DND-41 (cell line): Measurements from ENCODE around the gene RALGPS2.
"Not testable (repeated sequence)": the region's sequence is repeated elsewhere in the genome, so short reads cannot be mapped to it uniquely, and the experiment has no call there.

Experiments used
- ATAC-seq: fragments of 200-7000 bp; cut with Tn5 transposase; 3 replicates; pipeline ENCODE4 v1.9.1; 2021; ENCODE audit warnings: low read depth; ENCODE audit not compliant: insufficient read depth
- DNase-seq: peaks from one replicate; pipeline ENCODE4 v3.0.0-alpha.2; 2020
- H2AFZ ChIP-seq: 2 replicates; pipeline ENCODE4 v1.6.0; 2012; ENCODE audit warnings: low read depth, low read length
- H3K27ac ChIP-seq: 2 replicates; pipeline ENCODE4 v1.5.1; 2012; ENCODE audit warnings: low read length, inconsistent platforms
- H3K27me3 ChIP-seq: fragments of 200-600 bp; sonication (generic); 2 replicates; pipeline ENCODE4 v1.6.0; 2012; ENCODE audit warnings: low read length, mild to moderate bottlenecking, inconsistent platforms; ENCODE audit not compliant: insufficient read depth, poor library complexity
- H3K36me3 ChIP-seq: 2 replicates; pipeline ENCODE4 v1.5.1; 2012; ENCODE audit warnings: low read length, inconsistent platforms; ENCODE audit not compliant: insufficient read depth
- H3K4me1 ChIP-seq: 2 replicates; pipeline ENCODE4 v1.5.1; 2012; ENCODE audit warnings: mild to moderate bottlenecking, low read length; ENCODE audit not compliant: insufficient read depth
- H3K4me2 ChIP-seq: 2 replicates; pipeline ENCODE4 v1.6.0; 2012; ENCODE audit warnings: mild to moderate bottlenecking, moderate library complexity, low read length, inconsistent platforms; ENCODE audit not compliant: insufficient read depth
- H3K4me3 ChIP-seq, 2 experiments: fragments of 200-600 bp in 1 of 2; shearing (Covaris generic) in 1 of 2; 2 replicates each; pipeline ENCODE4 v1.5.1; 2012 to 2016; ENCODE audit warnings: inconsistent platforms in 2 of 2, low read length in 2 of 2, mild to moderate bottlenecking in 2 of 2, low read depth in 1 of 2, moderate library complexity in 1 of 2
- H3K79me2 ChIP-seq: 2 replicates; pipeline ENCODE4 v1.6.0; 2012; ENCODE audit warnings: low read length, inconsistent platforms; ENCODE audit not compliant: insufficient read depth
- H3K9ac ChIP-seq: 2 replicates; pipeline ENCODE4 v1.6.0; 2012; ENCODE audit warnings: low read depth, mild to moderate bottlenecking, inconsistent platforms, low read length, moderate library complexity
- H3K9me3 ChIP-seq: 2 replicates; pipeline ENCODE4 v1.5.1; 2012; ENCODE audit warnings: low read length, moderate library complexity, mild to moderate bottlenecking, inconsistent platforms; ENCODE audit not compliant: insufficient read depth, severe bottlenecking
- H4K20me1 ChIP-seq: 2 replicates; pipeline ENCODE4 v1.6.0; 2012; ENCODE audit warnings: low read length; ENCODE audit not compliant: insufficient read depth
- EZH2 ChIP-seq: IDR thresholded peaks from 3 replicates; pipeline ENCODE4 v1.6.1; 2012; ENCODE audit warnings: borderline replicate concordance, low read depth, mild to moderate bottlenecking, moderate library complexity, low read length, inconsistent platforms; ENCODE audit not compliant: severe bottlenecking
- TF ChIP-seq, protein P1 (sequence below): IDR thresholded peaks from 2 replicates; pipeline ENCODE4 v1.5.1; 2012; ENCODE audit warnings: borderline replicate concordance, low read length, moderate library complexity, mild to moderate bottlenecking; ENCODE audit not compliant: poor library complexity, severe bottlenecking; ENCODE audit errors: extremely low read depth

Gene RALGPS2

DNA sequence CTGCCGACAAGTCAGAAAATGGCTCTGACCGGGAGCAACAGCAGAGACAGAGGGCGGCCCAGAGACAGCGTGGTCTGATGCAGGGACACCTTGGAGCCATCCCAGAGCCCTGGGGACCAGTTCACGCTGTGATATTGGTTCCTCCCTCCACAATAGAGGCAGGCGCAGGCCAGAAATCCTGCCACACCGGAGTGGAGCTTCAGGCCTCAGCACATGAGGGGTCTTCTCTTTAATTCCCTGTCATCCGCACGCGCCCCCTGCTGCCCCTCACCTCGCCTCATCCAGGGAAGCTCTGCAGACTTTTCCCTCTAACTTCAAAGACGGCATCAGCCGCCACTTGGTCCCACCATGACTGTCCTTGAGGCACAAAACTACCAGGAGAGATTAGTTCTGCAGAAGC lies 221.4 kb downstream of the RALGPS2 start:
- Histone ChIP-seq H3K79me2 (no peaks in the 10 kb centered on the region), H3K4me1 (no peaks in the 10 kb centered on the region), H3K36me3 (no peaks in the 10 kb centered on the region), H3K27ac (no peak overlapping the region), H3K9ac (no peak overlapping the region), H3K9me3 (no peaks in the 10 kb centered on the region), H2AFZ (no peak overlapping the region), H4K20me1 (no peaks in the 10 kb centered on the region), H3K4me2 (no peak overlapping the region), H3K4me3 (no peak overlapping the region), H3K27me3 (peaks cover 6% of the 10 kb centered on the region)
- no peak for DNase-seq
- no peak for ATAC-seq
- no peak for TF ChIP-seq EZH2
- TF ChIP-seq, protein P1, sequence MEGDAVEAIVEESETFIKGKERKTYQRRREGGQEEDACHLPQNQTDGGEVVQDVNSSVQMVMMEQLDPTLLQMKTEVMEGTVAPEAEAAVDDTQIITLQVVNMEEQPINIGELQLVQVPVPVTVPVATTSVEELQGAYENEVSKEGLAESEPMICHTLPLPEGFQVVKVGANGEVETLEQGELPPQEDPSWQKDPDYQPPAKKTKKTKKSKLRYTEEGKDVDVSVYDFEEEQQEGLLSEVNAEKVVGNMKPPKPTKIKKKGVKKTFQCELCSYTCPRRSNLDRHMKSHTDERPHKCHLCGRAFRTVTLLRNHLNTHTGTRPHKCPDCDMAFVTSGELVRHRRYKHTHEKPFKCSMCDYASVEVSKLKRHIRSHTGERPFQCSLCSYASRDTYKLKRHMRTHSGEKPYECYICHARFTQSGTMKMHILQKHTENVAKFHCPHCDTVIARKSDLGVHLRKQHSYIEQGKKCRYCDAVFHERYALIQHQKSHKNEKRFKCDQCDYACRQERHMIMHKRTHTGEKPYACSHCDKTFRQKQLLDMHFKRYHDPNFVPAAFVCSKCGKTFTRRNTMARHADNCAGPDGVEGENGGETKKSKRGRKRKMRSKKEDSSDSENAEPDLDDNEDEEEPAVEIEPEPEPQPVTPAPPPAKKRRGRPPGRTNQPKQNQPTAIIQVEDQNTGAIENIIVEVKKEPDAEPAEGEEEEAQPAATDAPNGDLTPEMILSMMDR: no peak

DNA sequence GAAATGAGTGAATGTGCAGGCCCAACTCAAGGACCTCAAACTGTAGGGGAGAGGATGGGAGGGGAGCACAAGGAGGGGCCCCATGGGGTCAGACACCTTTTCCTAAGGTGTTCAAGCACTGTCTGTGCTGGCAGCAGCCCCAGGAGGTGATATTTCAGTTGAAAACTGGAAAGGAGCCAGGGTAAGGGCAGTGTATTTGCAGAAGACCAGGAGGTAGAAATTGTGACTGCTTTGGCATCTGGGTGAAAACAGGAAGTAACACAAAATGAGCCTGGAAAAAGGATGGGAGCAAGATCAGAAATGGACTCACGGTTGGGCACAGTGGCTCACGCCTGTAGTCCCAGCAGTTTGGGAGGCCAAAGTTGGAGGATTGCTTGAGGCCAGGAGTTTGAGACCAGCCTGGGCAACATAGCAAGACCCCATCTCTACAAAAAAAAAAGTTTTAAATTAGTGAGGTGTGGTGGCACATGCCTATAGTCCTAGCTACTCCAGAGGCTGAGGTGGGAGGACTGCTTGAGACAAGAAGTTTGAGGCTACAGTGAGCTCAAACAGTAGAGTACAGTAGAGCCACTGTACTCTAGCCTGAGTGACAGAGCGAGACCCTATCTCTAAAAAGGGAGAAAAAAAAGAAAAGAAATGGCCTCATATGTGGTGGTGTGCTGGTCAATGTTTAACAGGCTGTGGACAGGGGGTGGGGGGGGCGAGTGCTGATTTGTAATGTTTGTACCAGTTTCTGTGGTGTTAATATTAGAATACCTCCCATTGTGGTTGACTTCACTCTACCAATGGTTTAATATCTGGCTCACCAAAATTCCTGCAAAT lies 222.0 kb downstream of the RALGPS2 start:
- Histone ChIP-seq H3K79me2 (no peaks in the 10 kb centered on the region), H3K9ac (no peak overlapping the region), H3K27me3 (peaks cover 6% of the 10 kb centered on the region), H4K20me1 (no peaks in the 10 kb centered on the region), H3K27ac (no peak overlapping the region), H2AFZ (no peak overlapping the region), H3K36me3 (no peaks in the 10 kb centered on the region), H3K9me3 (no peaks in the 10 kb centered on the region), H3K4me3 (no peak overlapping the region), H3K4me2 (no peak overlapping the region), H3K4me1 (no peaks in the 10 kb centered on the region)
- DNase-seq (no peak), ATAC-seq (no peak)
- TF ChIP-seq, protein P1: no peak
- no peak for TF ChIP-seq EZH2

DNA sequence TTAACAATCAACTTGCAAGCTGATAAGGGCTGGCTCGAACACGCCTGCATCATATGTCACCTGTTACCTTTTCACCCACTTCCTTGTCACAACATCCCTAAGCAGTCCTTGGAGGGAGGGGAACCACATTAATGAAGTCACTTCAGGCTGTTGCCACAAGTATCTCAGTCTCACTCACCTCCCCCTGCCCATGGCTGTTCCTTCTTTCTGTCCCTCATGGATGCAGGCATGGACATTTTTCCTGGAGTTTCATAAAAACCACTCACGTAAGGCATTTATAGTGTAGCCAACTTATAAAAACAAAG lies 222.6 kb downstream of the RALGPS2 start:
- Histone ChIP-seq H3K9ac (no peak overlapping the region), H3K27ac (no peak overlapping the region), H3K27me3 (peaks cover 6% of the 10 kb centered on the region), H3K9me3 (no peaks in the 10 kb centered on the region), H3K36me3 (no peaks in the 10 kb centered on the region), H3K4me2 (no peak overlapping the region), H3K4me3 (no peak overlapping the region), H2AFZ (no peak overlapping the region), H3K79me2 (no peaks in the 10 kb centered on the region), H4K20me1 (no peaks in the 10 kb centered on the region), H3K4me1 (no peaks in the 10 kb centered on the region)
- ATAC-seq: no peak
- no peak for TF ChIP-seq EZH2
- TF ChIP-seq, protein P1: no peak
- DNase-seq: no peak

DNA sequence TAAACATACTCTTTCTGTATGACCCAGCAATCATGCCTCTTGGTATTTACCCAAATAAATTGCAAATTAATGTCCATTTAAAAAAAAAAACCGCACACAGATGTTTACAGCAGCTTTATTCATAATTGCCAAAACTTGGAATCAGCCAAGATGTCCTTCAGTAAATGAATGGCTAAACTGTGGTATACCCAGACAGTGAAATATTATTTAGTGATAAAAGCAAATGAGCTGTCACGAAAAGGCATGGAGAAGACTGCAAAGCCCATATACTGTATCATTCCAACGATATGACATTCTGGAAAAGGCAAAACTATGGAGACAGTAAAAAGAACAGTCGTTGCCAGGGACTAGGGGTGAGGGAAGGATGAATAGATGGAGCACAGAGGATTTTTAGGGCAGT lies 223.6 kb downstream of the RALGPS2 start:
- Histone ChIP-seq H3K27me3 (peaks cover 6% of the 10 kb centered on the region), H3K79me2 (no peaks in the 10 kb centered on the region), H3K9me3 (no peaks in the 10 kb centered on the region), H3K9ac (no peak overlapping the region), H2AFZ (no peak overlapping the region; the same call in 1 of the 2 replicates), H4K20me1 (no peaks in the 10 kb centered on the region), H3K36me3 (no peaks in the 10 kb centered on the region), H3K4me3 (no peak overlapping the region), H3K4me1 (no peaks in the 10 kb centered on the region), H3K27ac (no peak overlapping the region), H3K4me2 (no peak overlapping the region)
- no peak for ATAC-seq
- DNase-seq: no peak
- TF ChIP-seq, protein P1: no peak
- TF ChIP-seq EZH2: no peak

DNA sequence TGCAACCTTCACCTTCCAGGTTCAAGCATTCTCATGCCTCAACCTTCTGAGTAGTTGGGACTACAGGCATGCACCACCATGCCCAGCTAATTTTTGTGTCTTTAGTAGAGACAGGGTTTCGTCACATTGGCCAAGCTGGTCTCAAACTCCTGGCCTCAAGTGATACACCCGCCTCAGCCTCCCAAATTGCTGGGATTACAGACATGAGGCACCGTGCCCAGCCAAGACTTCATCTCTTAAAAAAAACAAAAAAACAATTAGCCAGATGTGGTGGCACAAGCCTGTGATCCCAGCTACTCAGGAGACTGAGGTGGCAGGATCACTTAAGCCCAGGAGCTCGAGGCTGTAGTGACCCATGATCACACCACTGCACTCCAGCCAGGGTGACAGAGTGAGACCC lies 224.8 kb downstream of the RALGPS2 start:
- H3K27me3 ChIP-seq, H3K4me2 ChIP-seq, H3K9me3 ChIP-seq, H3K36me3 ChIP-seq, H3K79me2 ChIP-seq, ATAC-seq, H3K9ac ChIP-seq, DNase-seq, H3K4me1 ChIP-seq, H3K4me3 ChIP-seq, H2AFZ ChIP-seq, H3K27ac ChIP-seq, H4K20me1 ChIP-seq: not testable (repeated sequence)
